HCT116 (cell line): Measurements from ENCODE around the gene ACSF2. TPM values are rescaled to one million over a fixed set of nuclear protein-coding genes. Genes with fewer than 3 reads are reported as not detected.
A peak's percentile ranks its signal among the peaks of the same experiment; 100 is the strongest.

Source experiments
- ATAC-seq: fragments of 200-7000 bp; cut with Tn5 transposase; 2 replicates; pipeline ENCODE4 v1.9.1; 2020; ENCODE audit warnings: mild to moderate bottlenecking, moderate library complexity
- BruUV-seq: library from RNA; stranded (reverse); fragments of 400-500 nt; replicated peaks from 2 replicates; lab custom pipeline; 2021; lab: Mats Ljungman, UMichigan
- CTCF ChIA-PET: fragments of 300-600 bp; sonication (Branson Sonifier 250); formaldehyde crosslinking; loops from one replicate; lab custom pipeline; 2021; ENCODE audit warnings: antibody characterized with exemption; lab: Charles Lee
- POLR2A ChIA-PET: fragments of 300-600, 350-600 bp; sonication (Branson Sonifier 250); formaldehyde crosslinking; loops from one replicate; lab custom pipeline; 2021; ENCODE audit warnings: antibody characterized with exemption; lab: Charles Lee
- RAD21 ChIA-PET, 2 experiments: fragments of 300-600 bp; sonication (Branson Sonifier 250); formaldehyde crosslinking; loops; one replicate each; lab custom pipeline; 2023; ENCODE audit warnings: low total read pairs in 2 of 2; ENCODE audit not compliant: uncharacterized antibody in 2 of 2, unreplicated experiment in 2 of 2, low non-redundant PET in 1 of 2; lab: Charles Lee
- DNase-seq: peaks from one replicate; pipeline ENCODE4 v3.0.0-alpha.2; 2010; ENCODE audit warnings: low read depth, low spot score
- H2AFZ ChIP-seq: fragments of 200-600 bp; shearing (Covaris generic), sonication (generic); 2 replicates; pipeline ENCODE4 v1.6.1; 2017; ENCODE audit warnings: low read depth, mixed run types, mixed read lengths, antibody characterized with exemption, low read length; ENCODE audit not compliant: poor library complexity, severe bottlenecking
- H3K27ac ChIP-seq: 2 replicates; pipeline ENCODE4 v1.5.1; 2012; ENCODE audit warnings: low read depth, low read length
- H3K27me3 ChIP-seq: fragments of 200-600 bp; sonication (generic); 2 replicates; pipeline ENCODE4 v1.6.1; 2016; ENCODE audit warnings: mixed run types, low read length, mixed read lengths; ENCODE audit not compliant: insufficient read depth
- H3K36me3 ChIP-seq, 2 experiments: fragments of 200-500 bp in 1 of 2; fragments of 200-600 bp in 1 of 2; sonication (Bioruptor generic) in 1 of 2; sonication (generic) in 1 of 2; 2 replicates each; pipeline versions ENCODE4 v1.5.1 to v1.6.1; 2014 to 2016; ENCODE audit warnings: low read length in 2 of 2, inconsistent platforms in 1 of 2, mixed read lengths in 1 of 2, mixed run types in 1 of 2; ENCODE audit not compliant: insufficient read depth in 2 of 2, control insufficient read depth in 1 of 2
- H3K4me1 ChIP-seq, 2 experiments: fragments of 200-600 bp in 1 of 2; sonication (generic) in 1 of 2; 2 replicates each; pipeline versions ENCODE4 v1.5.1 to v1.6.1; 2012 to 2017; ENCODE audit warnings: low read length in 2 of 2, inconsistent platforms in 1 of 2, mild to moderate bottlenecking in 1 of 2, mixed read lengths in 1 of 2, mixed run types in 1 of 2, moderate library complexity in 1 of 2; ENCODE audit not compliant: insufficient read depth in 2 of 2, control insufficient read depth in 1 of 2
- H3K4me2 ChIP-seq: fragments of 200-600 bp; sonication (generic); 2 replicates; pipeline ENCODE4 v1.6.1; 2017; ENCODE audit warnings: mixed run types, low read length, mixed read lengths
- H3K4me3 ChIP-seq, 2 experiments: fragments of 200-600 bp in 1 of 2; sonication (generic) in 1 of 2; replicated peaks in 1 of 2; 2 replicates each; pipeline ENCODE4 v1.5.1; 2011 to 2016; ENCODE audit warnings: low read length in 2 of 2, control low read depth in 1 of 2, low read depth in 1 of 2, mild to moderate bottlenecking in 1 of 2, mixed read lengths in 1 of 2, mixed run types in 1 of 2
- H3K79me2 ChIP-seq: fragments of 200-600 bp; sonication (generic); 2 replicates; pipeline ENCODE4 v1.6.1; 2017; ENCODE audit warnings: mild to moderate bottlenecking, mixed run types, low read length, moderate library complexity, mixed read lengths; ENCODE audit not compliant: insufficient read depth
- H3K9ac ChIP-seq: fragments of 200-600 bp; sonication (generic); 2 replicates; pipeline ENCODE4 v1.6.1; 2016; ENCODE audit warnings: low read length, mixed read lengths
- H3K9me2 ChIP-seq: fragments of 200-600 bp; sonication (generic), shearing (Covaris generic); 2 replicates; pipeline ENCODE4 v1.6.1; 2017; ENCODE audit warnings: mixed run types, mild to moderate bottlenecking, moderate library complexity; ENCODE audit not compliant: insufficient read depth
- H3K9me3 ChIP-seq, 2 experiments: fragments of 200-500 bp in 1 of 2; fragments of 200-600 bp in 1 of 2; sonication (Bioruptor generic) in 1 of 2; sonication (generic) in 1 of 2; 2 replicates each; pipeline ENCODE4 v1.6.1; 2014 to 2017; ENCODE audit warnings: low read length in 2 of 2, mixed read lengths in 2 of 2, inconsistent platforms in 1 of 2, low read depth in 1 of 2, mild to moderate bottlenecking in 1 of 2, mixed run types in 1 of 2, moderate library complexity in 1 of 2; ENCODE audit not compliant: control insufficient read depth in 1 of 2, insufficient read depth in 1 of 2
- H4K20me1 ChIP-seq: fragments of 200-600 bp; sonication (generic), shearing (Covaris generic); 2 replicates; pipeline ENCODE4 v1.6.1; 2017; ENCODE audit warnings: mixed run types, mild to moderate bottlenecking, moderate library complexity; ENCODE audit not compliant: insufficient read depth
- ELF1 ChIP-seq: IDR thresholded peaks from 2 replicates; pipeline ENCODE4 v1.6.1; 2012; ENCODE audit warnings: low read depth, borderline replicate concordance
- FOSL1 ChIP-seq: IDR thresholded peaks from 2 replicates; pipeline ENCODE4 v1.6.1; 2012; ENCODE audit warnings: low read depth
- SIN3A ChIP-seq: IDR thresholded peaks from 2 replicates; pipeline ENCODE4 v1.6.1; 2012; ENCODE audit warnings: low read depth
- YY1 ChIP-seq: IDR thresholded peaks from 2 replicates; pipeline ENCODE4 v1.6.1; 2011; ENCODE audit warnings: low read length, low read depth, moderate library complexity, mild to moderate bottlenecking; ENCODE audit not compliant: insufficient replicate concordance; ENCODE audit errors: extremely low read depth
- intact Hi-C: fragments of 100-400 bp; cut with micrococcal nuclease; formaldehyde crosslinking; loops from 2 replicates; pipeline ENCODE4 v1.10.0; 2022
- total RNA-seq: library from RNA; stranded (reverse); gene quantifications from one replicate; pipeline ENCODE4 v1.2.1, GENCODE V29; 2021; ENCODE audit not compliant: unreplicated experiment
- TF ChIP-seq, protein P1 (sequence below): IDR thresholded peaks from 2 replicates; pipeline ENCODE4 v1.6.1; 2012

Gene ACSF2
- total RNA-seq, 1 experiment from 2014 or later, result 52.4 TPM

- H4K20me1 ChIP-seq, result no peaks in the 10 kb centered on the region
- H3K79me2 ChIP-seq, result no peaks in the 10 kb centered on the region
- H3K9me3 ChIP-seq, result no peaks in the 10 kb centered on the region
- no peaks in the 10 kb centered on the region for H3K27me3 ChIP-seq
- peak; percentile 37; the same call in 1 of the 2 replicates for ATAC-seq
- TF ChIP-seq YY1 (no peak), ELF1 (no peak), FOSL1 (peak; percentile 29; the same call in 1 of the 2 replicates)
- H2AFZ ChIP-seq, result peak overlapping the region; percentile 42
- POLR2A ChIA-PET, result no interaction called here
- no peaks in the 10 kb centered on the region for H3K9me2 ChIP-seq
- H3K27ac ChIP-seq, result no peak overlapping the region
- intact Hi-C loops, result no loop called here
- no peak overlapping the region for H3K4me3 ChIP-seq
- H3K4me2 ChIP-seq, result peak overlapping the region; percentile 43
- peaks cover 16 to 27% of the 10 kb centered on the region in 2 experiments for H3K4me1 ChIP-seq
- no peak overlapping the region for H3K9ac ChIP-seq
- CTCF ChIA-PET, result interaction anchor here (0.7 to 1.1 kb wide), 2 partner anchors 8 to 737 kb away, joined by 3 read pairs; no protein-coding TSS in a partner anchor
- BruUV-seq, result no TSS peak
- DNase-seq, result no peak
- RAD21 ChIA-PET, result interaction anchor here in 1 of 2 experiments (0.7 kb wide), 1 partner anchor 13 kb away, joined by 4 read pairs; no protein-coding TSS in a partner anchor
- H3K36me3 ChIP-seq, result no peaks in the 10 kb centered on the region
Measured at GRCh38 chr17:50495918-50496317, 69.9 kb downstream of the ACSF2 start.

GRCh38 chr17:50498021-50498874 is 72.2 kb downstream of the ACSF2 start:
- Histone ChIP-seq H4K20me1 (no peaks in the 10 kb centered on the region), H3K4me3 (no peak overlapping the region), H3K36me3 (no peaks in the 10 kb centered on the region), H3K27ac (peak overlapping the region; percentile 8; the same call in 1 of the 2 replicates), H2AFZ (peak overlapping the region; percentile 25), H3K27me3 (no peaks in the 10 kb centered on the region), H3K4me2 (peak overlapping the region; percentile 49), H3K9ac (0 out of 2 replicates have a peak overlapping the region, but pooled peaks have one; percentile 1), H3K79me2 (no peaks in the 10 kb centered on the region), H3K9me2 (no peaks in the 10 kb centered on the region), H3K4me1 (peaks cover 16 to 27% of the 10 kb centered on the region in 2 experiments), H3K9me3 (no peaks in the 10 kb centered on the region)
- ATAC-seq (peak; percentile 87), DNase-seq (no peak)
- TF ChIP-seq, protein P1, sequence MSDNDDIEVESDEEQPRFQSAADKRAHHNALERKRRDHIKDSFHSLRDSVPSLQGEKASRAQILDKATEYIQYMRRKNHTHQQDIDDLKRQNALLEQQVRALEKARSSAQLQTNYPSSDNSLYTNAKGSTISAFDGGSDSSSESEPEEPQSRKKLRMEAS, result 0 out of 2 replicates have a peak, but pooled peaks have one; percentile 9
- no peak for TF ChIP-seq SIN3A
- intact Hi-C loops, result no loop called here
- CTCF ChIA-PET, result interaction anchor here (0.7 to 0.9 kb wide), 2 partner anchors 130 to 197 kb away, joined by 3 read pairs; no protein-coding TSS in a partner anchor
- BruUV-seq, result no TSS peak
- POLR2A ChIA-PET, result interaction anchor here (0.7 kb wide), 1 partner anchor 366 kb away, joined by 3 read pairs; no protein-coding TSS in a partner anchor
- RAD21 ChIA-PET, result no interaction called here
